GM10266 (cell line): ENCODE results near the gene BHLHE41.

Experiments
- DNase-seq: peaks from one replicate; pipeline ENCODE4 v3.0.0; 2012; ENCODE audit errors: extremely low spot score
- TF ChIP-seq, protein P1 (sequence below): IDR thresholded peaks from 2 replicates; pipeline ENCODE4 v1.5.1; 2012; ENCODE audit warnings: mild to moderate bottlenecking, low read depth; ENCODE audit not compliant: control insufficient read depth, insufficient read depth; ENCODE audit errors: missing control alignments

Gene BHLHE41

GRCh38 chr12:26158078-26158764, 33.4 kb upstream of the BHLHE41 start:
- DNase-seq = no peak
- TF ChIP-seq, protein P1, sequence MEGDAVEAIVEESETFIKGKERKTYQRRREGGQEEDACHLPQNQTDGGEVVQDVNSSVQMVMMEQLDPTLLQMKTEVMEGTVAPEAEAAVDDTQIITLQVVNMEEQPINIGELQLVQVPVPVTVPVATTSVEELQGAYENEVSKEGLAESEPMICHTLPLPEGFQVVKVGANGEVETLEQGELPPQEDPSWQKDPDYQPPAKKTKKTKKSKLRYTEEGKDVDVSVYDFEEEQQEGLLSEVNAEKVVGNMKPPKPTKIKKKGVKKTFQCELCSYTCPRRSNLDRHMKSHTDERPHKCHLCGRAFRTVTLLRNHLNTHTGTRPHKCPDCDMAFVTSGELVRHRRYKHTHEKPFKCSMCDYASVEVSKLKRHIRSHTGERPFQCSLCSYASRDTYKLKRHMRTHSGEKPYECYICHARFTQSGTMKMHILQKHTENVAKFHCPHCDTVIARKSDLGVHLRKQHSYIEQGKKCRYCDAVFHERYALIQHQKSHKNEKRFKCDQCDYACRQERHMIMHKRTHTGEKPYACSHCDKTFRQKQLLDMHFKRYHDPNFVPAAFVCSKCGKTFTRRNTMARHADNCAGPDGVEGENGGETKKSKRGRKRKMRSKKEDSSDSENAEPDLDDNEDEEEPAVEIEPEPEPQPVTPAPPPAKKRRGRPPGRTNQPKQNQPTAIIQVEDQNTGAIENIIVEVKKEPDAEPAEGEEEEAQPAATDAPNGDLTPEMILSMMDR = no peak

DNA sequence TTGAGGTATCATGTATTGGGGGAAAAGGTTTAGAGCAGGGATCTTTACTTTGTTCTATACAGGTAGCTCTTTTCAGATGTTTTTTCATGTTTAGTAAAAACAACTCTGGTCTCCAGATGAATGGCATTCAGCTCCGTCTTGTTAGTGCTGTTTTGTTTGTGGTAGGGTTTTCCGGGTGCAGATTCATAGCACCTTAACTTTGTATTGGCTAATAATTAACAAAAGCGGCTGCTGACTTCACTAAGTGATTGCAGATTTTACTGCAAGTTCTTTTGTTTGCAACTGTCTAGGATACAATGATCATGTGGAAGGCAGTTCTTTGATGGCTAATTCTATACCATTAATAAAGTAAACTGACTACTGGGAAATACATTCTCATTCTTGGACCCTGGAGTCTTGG, 32.2 kb upstream of the BHLHE41 start:
- TF ChIP-seq, protein P1 = no peak
- DNase-seq = no peak

DNA sequence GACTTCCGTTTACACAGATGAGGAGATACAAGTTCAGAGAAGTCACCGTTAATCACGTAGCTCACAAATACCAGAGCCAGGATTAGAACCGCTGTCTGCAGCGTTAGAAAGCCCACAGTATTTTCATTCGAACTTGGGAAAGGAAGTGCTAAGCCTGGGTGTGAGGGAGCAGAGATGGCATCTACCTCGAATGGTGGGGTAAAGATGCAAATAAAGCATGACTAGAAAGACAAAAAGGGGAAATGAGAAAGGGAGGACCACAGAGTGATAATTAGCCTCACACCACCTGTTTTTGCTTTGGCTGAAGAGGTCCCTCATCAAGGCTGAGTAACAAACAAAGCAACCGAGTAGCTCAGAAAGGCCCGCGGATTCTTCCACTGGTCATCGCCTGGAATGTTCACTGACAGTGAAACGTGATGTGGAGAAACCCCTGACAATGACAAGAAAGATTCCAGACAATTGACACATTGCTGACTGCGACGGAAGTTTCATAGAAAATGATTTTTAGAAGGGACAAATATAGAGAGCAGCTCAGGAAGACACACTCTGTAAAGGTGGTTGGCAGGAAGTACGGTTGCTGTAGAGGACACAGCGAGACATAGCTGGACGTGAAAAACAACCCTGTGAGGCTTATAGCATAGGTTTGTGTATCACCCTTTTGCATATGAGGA, 31.5 kb upstream of the BHLHE41 start:
- peak; percentile 68 for DNase-seq

DNA sequence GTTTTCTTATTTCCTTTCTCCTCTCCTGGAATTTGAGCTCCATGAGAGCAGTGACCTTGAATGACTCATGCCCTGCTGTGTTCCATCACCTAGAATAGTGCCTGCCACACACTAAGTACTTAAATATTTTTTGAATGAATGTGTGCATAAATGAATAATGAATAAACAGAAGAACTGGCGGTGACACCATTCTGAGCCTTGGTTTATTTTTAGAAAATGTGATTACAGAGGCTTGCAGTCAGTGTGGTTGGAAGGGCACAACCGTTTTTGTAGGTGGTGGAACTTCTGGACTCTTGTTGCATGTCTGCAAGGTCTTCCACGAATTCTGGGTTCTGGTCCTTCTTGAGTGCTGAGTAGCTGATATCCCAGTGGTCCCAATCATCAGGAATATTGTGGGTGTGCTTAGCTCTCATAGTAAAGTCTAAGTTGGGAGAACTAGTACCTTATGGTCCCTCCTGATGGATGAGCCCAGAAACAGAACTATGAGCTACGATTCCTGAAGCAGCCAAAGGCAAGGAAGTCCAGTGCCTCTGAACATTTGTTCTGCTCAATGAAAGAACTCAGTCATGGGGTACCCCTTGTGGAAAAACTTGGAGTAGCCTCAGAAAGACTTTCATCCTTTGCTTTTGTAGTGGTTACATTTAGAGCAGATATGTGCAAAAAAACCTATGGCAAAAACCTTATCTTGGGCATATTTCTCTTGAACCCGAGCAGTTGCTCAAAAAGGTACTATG, 28.8 kb upstream of the BHLHE41 start:
- no peak for DNase-seq
- TF ChIP-seq, protein P1 = no peak

More for the DNA sequence above, 31.5 kb upstream of the BHLHE41 start:
- TF ChIP-seq, protein P1 = no peak

DNA sequence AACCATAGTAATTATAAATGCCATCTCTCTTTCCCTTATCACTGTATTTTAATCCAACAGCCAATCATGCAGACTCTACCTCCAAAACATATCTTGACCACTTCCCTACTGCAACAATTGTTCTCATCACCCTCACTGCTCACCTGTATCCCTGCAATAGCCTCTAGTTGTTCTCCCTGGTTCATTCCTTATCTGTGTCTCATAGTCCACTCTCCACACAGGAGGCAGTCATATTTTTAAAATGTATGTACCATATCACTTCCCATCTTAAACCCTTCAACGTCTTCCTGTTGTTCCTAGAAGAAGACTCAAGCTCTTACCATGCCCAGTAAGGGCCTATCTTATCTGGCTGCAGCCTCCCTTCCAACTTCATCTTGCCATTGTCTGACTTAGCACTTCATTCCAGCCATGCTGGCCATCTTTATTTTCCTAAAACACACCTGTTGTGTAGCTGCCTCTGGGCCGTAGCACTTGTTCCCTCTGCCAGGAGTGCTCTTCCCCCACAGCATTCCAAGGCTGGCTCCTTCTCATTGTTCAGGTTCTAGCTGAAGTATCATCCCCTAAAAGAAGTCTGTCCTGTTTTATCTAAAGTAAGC, 27.8 kb upstream of the BHLHE41 start:
- TF ChIP-seq, protein P1 = no peak
- DNase-seq = no peak

DNA sequence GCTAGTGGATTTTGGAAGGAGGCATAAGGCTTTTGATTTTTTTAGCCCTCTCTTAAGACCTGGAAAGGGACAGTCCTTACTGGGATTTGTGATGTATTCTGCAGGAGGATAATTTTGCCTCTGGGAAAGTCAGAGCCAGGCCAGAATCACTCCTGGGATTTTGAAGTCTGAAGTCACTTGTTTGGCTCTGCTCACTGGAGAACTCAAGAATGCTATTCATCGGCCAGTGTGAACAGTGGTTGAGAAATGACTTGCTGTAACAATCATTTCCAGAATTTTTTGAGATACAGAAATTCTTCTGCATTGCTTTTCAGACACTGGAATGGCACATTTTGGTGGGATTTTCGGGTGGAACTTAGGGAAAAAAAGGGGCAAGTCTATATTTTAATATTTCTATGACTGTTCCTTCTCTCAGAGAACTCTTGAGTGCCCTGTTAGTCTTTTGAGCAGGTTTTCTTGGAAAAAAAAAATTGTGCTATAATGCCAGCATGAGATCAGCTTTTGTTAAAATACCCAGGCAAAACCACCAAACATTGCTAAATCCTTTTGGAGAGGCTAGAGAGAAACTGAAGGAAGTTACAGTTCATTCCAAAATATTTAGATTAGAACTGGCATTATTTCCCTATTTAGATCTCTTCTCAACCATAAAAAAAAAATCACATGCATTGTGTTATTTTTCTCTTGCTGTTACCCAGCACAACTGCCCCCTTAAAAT, 26.1 kb upstream of the BHLHE41 start:
- DNase-seq = no peak
- TF ChIP-seq, protein P1 = no peak
